Gastrocnemius medialis (tissue), 4 donors: ENCODE data around the gene CHST7.

Source experiments
- POLR2A ChIP-seq, 2 donors: fragments of 450-650 bp; IDR thresholded peaks; one replicate each; pipeline ENCODE4 v1.6.1; 2017; ENCODE audit warnings: antibody characterized with exemption in 2 of 2, mild to moderate bottlenecking in 2 of 2, moderate library complexity in 2 of 2
- TF ChIP-seq, protein P1 (sequence below), 5 experiments: fragments of 450-650 bp in 3 of 5; fragments of 200-600 bp in 2 of 5; sonication (generic) in 2 of 5; IDR thresholded peaks in 4 of 5; conservative IDR thresholded peaks in 1 of 5; 1 replicate in 4 of 5; 2 replicates in 1 of 5; pipeline ENCODE4 v1.5.1; 2016 to 2019; ENCODE audit warnings: antibody characterized with exemption in 5 of 5, mild to moderate bottlenecking in 3 of 5, moderate library complexity in 3 of 5

DNA sequence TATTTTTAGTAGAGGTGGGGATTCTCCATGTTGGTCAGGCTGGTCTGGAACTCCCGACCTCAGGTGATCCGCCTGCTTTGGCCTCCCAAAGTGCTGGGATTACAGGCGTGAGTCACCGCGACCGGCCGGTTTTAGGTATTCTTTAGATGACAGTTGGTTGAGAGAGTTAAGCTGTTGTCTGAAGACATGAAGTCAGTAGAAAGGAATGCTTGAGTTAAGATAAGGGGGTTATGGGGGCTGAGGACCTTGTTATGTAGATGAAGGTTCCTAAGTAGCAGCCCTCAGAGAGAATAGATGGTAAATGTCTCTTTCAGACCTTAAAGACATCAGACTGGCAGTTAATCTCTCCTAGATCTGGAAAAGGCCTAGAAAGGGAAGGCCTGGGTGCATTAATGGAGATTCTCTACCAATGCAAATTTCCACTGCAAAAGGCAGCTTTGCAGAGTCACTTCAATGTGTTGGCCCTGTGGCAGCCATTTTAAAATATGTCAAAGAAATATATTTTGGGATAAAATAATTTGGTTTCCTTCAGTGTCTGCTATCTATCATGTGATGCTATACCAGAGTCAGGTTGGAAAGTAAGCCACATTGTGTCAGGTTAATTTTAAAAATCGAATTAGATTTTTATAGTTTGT is 22.0 kb upstream of the CHST7 start:
- TF ChIP-seq, protein P1, sequence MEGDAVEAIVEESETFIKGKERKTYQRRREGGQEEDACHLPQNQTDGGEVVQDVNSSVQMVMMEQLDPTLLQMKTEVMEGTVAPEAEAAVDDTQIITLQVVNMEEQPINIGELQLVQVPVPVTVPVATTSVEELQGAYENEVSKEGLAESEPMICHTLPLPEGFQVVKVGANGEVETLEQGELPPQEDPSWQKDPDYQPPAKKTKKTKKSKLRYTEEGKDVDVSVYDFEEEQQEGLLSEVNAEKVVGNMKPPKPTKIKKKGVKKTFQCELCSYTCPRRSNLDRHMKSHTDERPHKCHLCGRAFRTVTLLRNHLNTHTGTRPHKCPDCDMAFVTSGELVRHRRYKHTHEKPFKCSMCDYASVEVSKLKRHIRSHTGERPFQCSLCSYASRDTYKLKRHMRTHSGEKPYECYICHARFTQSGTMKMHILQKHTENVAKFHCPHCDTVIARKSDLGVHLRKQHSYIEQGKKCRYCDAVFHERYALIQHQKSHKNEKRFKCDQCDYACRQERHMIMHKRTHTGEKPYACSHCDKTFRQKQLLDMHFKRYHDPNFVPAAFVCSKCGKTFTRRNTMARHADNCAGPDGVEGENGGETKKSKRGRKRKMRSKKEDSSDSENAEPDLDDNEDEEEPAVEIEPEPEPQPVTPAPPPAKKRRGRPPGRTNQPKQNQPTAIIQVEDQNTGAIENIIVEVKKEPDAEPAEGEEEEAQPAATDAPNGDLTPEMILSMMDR (IDR thresholded peaks at IDR 0.05 in 4 of 5, conservative IDR thresholded peaks at IDR 0.05 in 1 of 5), result no peak
- no peak for TF ChIP-seq POLR2A (IDR thresholded peaks at IDR 0.05)
